OCI-LY1 (cell line): ENCODE measurements around the gene ADGRL2.

Experiments used
- CTCF ChIP-seq: fragments of 200-600 bp; sonication (generic), shearing (Covaris generic); IDR thresholded peaks from 2 replicates; pipeline ENCODE4 v1.5.1; 2017; ENCODE audit warnings: mild to moderate bottlenecking, antibody characterized with exemption, low read length, moderate library complexity, mixed read lengths
- EZH2 ChIP-seq: fragments of 200-600 bp; sonication (generic), shearing (Covaris generic); IDR thresholded peaks from 2 replicates; pipeline ENCODE4 v1.8.0; 2017; ENCODE audit warnings: borderline replicate concordance, mixed run types, mild to moderate bottlenecking, antibody characterized with exemption, low read length, moderate library complexity, mixed read lengths

GRCh38 chr1:81834268-81834667 is 33.5 kb downstream of the ADGRL2 start:
- TF ChIP-seq CTCF, result no peak
- no peak for TF ChIP-seq EZH2
